Measurements from ENCODE around the gene GABRG3.

The GABRG3 gene

GRCh38 chr15:27042646-27043045 lies 71.7 kb downstream of the GABRG3 start:
- no peak for TF ChIP-seq CTCF (IDR thresholded peaks at IDR 0.05; ENCODE audit: insufficient read depth, low read depth, low read length, missing control alignments)
- DNase-seq (ENCODE audit: low read depth), result no peak
- H3K4me3 ChIP-seq (ENCODE audit: low read depth, low read length), result no peak overlapping the region

GRCh38 chr15:27043770-27044169 lies 72.8 kb downstream of the GABRG3 start:
- TF ChIP-seq CTCF (IDR thresholded peaks at IDR 0.05; ENCODE audit: insufficient read depth, low read depth, low read length, missing control alignments), result no peak
- H3K4me3 ChIP-seq (ENCODE audit: low read depth, low read length), result no peak overlapping the region
- DNase-seq (ENCODE audit: low read depth), result no peak

GRCh38 chr15:27045796-27046195 lies 74.8 kb downstream of the GABRG3 start:
- no peak for DNase-seq (ENCODE audit: low read depth)
- no peak overlapping the region for H3K4me3 ChIP-seq (ENCODE audit: low read depth, low read length)
- TF ChIP-seq CTCF (IDR thresholded peaks at IDR 0.05; ENCODE audit: insufficient read depth, low read depth, low read length, missing control alignments), result no peak

- DNase-seq (ENCODE audit: low read depth), result no peak
- TF ChIP-seq CTCF (IDR thresholded peaks at IDR 0.05; ENCODE audit: insufficient read depth, low read depth, low read length, missing control alignments), result no peak
- H3K4me3 ChIP-seq (ENCODE audit: low read depth, low read length), result no peak overlapping the region
Measured at GRCh38 chr15:27046880-27047279, 75.9 kb downstream of the GABRG3 start.

GRCh38 chr15:27050163-27050562 lies 79.2 kb downstream of the GABRG3 start:
- no peak for TF ChIP-seq CTCF (IDR thresholded peaks at IDR 0.05; ENCODE audit: insufficient read depth, low read depth, low read length, missing control alignments)
- no peak for DNase-seq (ENCODE audit: low read depth)
- no peak overlapping the region for H3K4me3 ChIP-seq (ENCODE audit: low read depth, low read length)

GRCh38 chr15:27054426-27054825 lies 83.4 kb downstream of the GABRG3 start:
- no peak for TF ChIP-seq CTCF (IDR thresholded peaks at IDR 0.05; ENCODE audit: insufficient read depth, low read depth, low read length, missing control alignments)
- DNase-seq (ENCODE audit: low read depth), result no peak

GRCh38 chr15:27057904-27058645 lies 87.1 kb downstream of the GABRG3 start:
- no peak for DNase-seq (ENCODE audit: low read depth)
- no peak overlapping the region for H3K4me3 ChIP-seq (ENCODE audit: low read depth, low read length)
- TF ChIP-seq CTCF (IDR thresholded peaks at IDR 0.05; ENCODE audit: insufficient read depth, low read depth, low read length, missing control alignments), result no peak

More at GRCh38 chr15:27054426-27054825, 83.4 kb downstream of the GABRG3 start:
- no peak overlapping the region for H3K4me3 ChIP-seq (ENCODE audit: low read depth, low read length)

All from GM12865 (cell line).